NCI-H1048 (cell line): ENCODE data around the gene ALKBH3.

Experiments
- DNase-seq: peaks from one replicate; lab custom pipeline; 2025; lab: John Stamatoyannopoulos, UW

ALKBH3 gene

GRCh38 chr11:43895601-43896000 lies 15.0 kb downstream of the ALKBH3 start:
- no peak for DNase-seq

- no peak for DNase-seq
Observed at GRCh38 chr11:43898574-43898973, 17.9 kb downstream of the ALKBH3 start.

GRCh38 chr11:43899094-43899493 lies 18.5 kb downstream of the ALKBH3 start:
- DNase-seq = no peak

- no peak for DNase-seq
Observed at GRCh38 chr11:43901551-43901950, 20.9 kb downstream of the ALKBH3 start.

- no peak for DNase-seq
Observed at GRCh38 chr11:43903078-43903477, 22.4 kb downstream of the ALKBH3 start.

GRCh38 chr11:43903969-43904368 lies 23.3 kb downstream of the ALKBH3 start:
- no peak for DNase-seq

- no peak for DNase-seq
Observed at GRCh38 chr11:43904742-43905535, 24.3 kb downstream of the ALKBH3 start.

GRCh38 chr11:43905813-43906241 lies 25.2 kb downstream of the ALKBH3 start:
- DNase-seq = no peak

- no peak for DNase-seq
Observed at GRCh38 chr11:43907028-43907975, 26.7 kb downstream of the ALKBH3 start.

- DNase-seq = no peak
Observed at GRCh38 chr11:43908191-43908590, 27.6 kb downstream of the ALKBH3 start.

- no peak for DNase-seq
Observed at GRCh38 chr11:43908683-43909082, 28.1 kb downstream of the ALKBH3 start.

- no peak for DNase-seq
Observed at GRCh38 chr11:43913829-43914380, 33.3 kb downstream of the ALKBH3 start.

- DNase-seq = no peak
Observed at GRCh38 chr11:43914466-43914865, 33.8 kb downstream of the ALKBH3 start.

- DNase-seq = no peak
Observed at GRCh38 chr11:43916621-43917020, 36.0 kb downstream of the ALKBH3 start.

- DNase-seq = no peak
Observed at GRCh38 chr11:43917851-43918250, 37.2 kb downstream of the ALKBH3 start.

GRCh38 chr11:43918662-43919061 lies 38.0 kb downstream of the ALKBH3 start:
- no peak for DNase-seq

- no peak for DNase-seq
Observed at GRCh38 chr11:43919852-43920597, 39.4 kb downstream of the ALKBH3 start.

GRCh38 chr11:43920598-43921419 lies 40.2 kb downstream of the ALKBH3 start:
- DNase-seq = no peak

- no peak for DNase-seq
Observed at GRCh38 chr11:43921561-43922294, 41.1 kb downstream of the ALKBH3 start.

- no peak for DNase-seq
Observed at GRCh38 chr11:43922295-43922648, 41.6 kb downstream of the ALKBH3 start.
